Testis (tissue), 2 donors: ENCODE measurements around the gene HEPHL1.

ENCODE experiments used
- CTCF ChIP-seq, 3 experiments: fragments of 450-650 bp in 2 of 3; fragments of 200-600 bp in 1 of 3; sonication (generic) in 1 of 3; IDR thresholded peaks; one replicate each; pipeline ENCODE4 v1.5.1; 2016 to 2019; ENCODE audit warnings: antibody characterized with exemption in 3 of 3, mild to moderate bottlenecking in 2 of 3, moderate library complexity in 1 of 3
- POLR2A ChIP-seq: fragments of 450-650 bp; IDR thresholded peaks from one replicate; pipeline ENCODE4 v1.6.1; 2017; ENCODE audit warnings: antibody characterized with exemption, mild to moderate bottlenecking, moderate library complexity

- TF ChIP-seq CTCF (IDR thresholded peaks at IDR 0.05) (no peak), POLR2A (no peak)
These were observed 124.8 kb downstream of the HEPHL1 start for GRCh38 chr11:94145916-94146315.
